Myocyte (in vitro differentiated cells): ENCODE results near the gene SRRD. TPM values are rescaled to one million over a fixed set of nuclear protein-coding genes. Genes with fewer than 3 reads are reported as not detected.

Experiments
- DNase-seq: peaks from one replicate; pipeline ENCODE4 v3.0.0-alpha.2; 2012; ENCODE audit warnings: low read depth
- total RNA-seq: library from RNA; depleted of rRNA; stranded (reverse); fragments of >200 nt; gene quantifications from 2 replicates; pipeline ENCODE4 v1.2.3, GENCODE V29; 2014

Gene SRRD
- total RNA-seq, 1 donor from 2014 or later: 23.8 TPM

DNA sequence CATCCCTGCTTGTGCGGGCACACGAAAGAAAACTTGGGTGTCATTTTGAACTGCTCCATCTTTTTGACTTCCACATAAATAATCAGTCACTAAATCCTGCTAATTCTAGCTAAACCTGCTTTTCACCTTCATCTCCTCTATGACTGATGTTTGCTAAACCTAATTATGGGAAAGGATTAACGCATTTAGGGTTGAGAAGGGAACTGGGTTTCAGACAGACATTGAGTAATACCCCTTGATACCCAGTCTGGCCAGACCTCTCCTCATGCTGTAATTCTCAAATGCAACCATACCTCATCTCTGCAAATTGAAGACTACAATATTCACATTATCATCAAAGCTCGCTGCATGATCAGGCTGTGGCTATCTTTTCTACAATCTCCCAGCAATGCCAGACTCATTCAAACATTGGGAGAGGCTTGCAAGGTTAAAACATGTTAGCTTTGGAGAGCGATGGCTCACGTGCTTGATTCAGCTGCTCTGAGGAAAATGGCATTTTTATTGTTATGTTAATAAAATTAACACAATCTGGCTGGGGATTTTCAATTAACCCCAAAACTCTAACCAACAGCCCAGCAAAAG, 2.5 kb upstream of the SRRD start:
- DNase-seq: no peak

DNA sequence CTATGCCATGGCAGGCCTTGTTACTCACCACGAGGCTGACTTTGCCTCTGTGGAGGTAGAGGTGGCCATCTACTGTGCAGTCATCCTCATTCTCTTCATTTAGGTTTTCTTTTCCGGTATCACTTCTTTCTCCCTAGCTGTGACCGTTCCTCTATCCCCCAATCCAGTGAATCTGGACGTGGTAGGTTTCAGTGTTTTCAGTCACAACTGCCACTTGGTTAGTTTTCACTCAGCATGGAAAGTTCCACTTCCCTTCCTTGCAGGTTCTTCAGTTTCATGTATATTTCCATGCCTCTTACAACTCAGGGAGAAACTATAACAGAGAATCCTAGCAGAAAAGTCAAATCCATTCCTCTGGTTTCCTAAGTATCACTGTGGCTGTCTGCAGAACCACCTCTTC, 2.0 kb upstream of the SRRD start:
- DNase-seq: no peak

DNA sequence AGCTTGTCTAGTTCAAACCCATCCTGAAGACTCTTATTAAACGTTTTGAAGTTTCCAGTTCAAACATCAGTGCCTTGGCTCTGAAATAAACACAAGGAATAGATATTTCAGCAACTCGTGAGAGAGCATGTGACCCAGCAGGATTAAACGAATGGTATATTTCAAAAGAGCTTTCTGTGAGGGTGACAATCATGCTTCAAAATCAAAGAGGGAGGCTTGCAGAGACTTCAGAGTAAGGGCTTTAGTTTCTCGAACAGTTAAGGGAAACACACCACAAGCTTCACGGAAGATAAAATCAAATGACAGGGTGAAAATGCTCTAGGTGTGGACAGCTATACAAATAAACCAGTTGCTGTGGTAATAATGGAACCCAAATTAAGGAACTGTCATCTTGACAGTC, 1.5 kb upstream of the SRRD start:
- DNase-seq: no peak

DNA sequence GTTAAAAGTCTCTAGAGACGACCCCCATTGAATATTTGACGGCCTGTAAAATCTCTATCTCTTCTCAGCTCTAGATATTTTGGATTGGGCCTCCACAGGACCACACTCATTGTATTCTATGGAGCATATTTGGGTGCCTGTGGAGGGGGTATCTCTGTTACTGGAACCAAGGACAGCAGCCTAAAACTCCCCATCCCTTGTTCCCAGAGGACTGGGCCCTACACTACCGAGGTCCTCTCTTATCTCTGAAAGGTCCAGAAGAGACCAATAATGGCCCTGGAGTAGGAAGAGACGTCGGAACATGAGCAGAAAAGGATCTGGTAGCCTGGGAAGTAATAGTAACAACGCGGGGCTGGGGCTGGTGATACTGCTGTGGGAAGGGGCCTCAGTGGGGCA, 636 bp upstream of the SRRD start:
- no peak for DNase-seq

DNA sequence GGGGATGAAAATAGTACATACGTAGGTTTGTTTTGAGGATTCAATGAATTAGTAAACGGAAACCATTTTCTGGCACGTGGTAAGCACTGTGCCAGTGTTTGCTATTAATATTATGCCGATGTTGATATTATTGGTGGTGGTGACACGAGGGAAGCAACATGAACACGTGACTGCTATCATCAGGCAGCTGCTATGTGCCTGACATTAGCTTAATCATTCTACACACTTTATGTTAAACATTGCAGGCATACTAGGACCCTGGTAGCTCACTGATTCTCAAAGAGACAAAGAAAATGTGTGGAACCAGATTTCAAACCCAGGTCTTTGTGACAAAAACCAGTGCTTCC, 656 bp downstream of the SRRD start:
- no peak for DNase-seq

DNA sequence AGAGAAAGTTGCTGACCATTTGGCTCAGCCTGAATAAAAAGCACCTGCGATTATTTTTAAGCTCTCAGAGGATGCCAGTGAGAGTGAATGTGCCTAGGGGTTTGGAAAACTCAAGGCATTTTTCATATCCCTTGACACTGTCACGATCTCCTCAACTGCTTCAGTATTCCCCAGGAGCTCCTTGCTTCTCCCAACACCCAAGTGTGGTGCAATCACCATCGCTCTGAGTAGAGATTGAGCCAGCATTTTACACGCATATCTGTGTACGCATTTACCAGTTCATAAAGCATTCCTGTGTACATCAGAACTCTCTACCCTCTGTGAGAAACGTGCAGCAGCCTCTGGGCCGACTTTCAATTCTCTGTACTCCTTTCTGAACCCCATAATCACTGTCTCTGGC, 1.3 kb downstream of the SRRD start:
- DNase-seq: no peak

DNA sequence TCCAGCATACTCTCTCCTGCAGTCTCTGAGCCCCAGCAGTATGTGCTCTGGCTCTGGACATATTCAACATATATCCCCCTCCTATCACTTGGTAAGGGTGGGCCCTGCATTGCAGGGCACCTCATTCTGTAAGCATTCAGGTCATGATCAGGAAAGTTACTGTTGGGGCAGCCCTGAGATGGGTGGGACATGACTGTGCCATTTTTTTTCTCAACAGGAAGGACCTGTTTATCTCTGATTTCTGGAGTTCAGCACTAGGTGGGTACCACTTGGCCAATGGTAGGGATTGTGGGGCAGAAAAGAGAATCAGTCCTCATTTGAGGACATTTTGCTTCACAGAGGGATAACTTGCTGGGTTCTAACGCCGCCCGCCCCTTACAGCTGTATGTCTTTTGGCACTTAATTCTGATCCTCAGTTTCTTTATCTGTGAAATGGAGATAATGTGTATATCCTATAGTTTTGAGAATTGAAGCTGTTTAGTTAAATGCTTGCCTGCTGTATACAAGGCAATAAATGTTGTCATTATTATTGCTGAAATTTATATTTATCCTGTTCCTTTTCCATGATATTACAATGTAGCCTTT, 2.2 kb downstream of the SRRD start:
- DNase-seq: no peak

DNA sequence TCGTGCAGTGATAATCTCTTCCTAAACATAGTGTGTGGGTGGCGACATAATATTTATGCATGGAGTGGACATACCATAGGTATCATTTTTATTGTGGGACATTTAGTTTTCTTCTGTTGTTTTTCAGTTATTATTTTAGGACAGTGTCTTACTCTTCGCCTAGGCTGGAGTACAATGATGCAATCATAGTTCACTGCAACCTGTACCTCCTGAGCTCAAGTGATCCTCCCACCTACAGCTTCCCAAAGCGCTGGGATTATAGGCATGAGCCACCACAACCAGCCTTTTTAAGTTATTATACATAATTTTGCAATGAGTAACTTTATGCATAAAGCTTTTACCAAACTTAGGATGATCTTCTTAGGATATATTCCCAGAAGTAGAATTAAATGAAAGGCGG, 2.7 kb downstream of the SRRD start:
- no peak for DNase-seq

DNA sequence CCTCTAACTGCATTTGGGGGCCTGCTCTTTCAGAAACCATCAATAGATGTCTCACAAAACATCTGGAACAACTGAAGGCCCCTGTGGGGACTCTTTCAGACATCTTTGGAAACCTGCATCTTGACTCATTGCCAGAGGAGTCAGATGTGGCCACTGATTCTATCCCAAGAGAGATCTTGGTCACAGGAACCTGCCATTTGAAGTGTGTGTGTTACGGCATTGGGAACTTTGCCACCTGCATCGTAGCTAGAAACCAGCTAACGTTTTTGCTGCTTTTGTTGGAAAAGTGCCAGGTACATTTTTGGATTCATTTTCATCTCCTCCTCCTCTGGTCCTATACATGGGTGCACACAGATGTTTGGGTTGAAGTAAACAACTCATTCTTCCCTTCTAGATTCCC, 4.3 kb downstream of the SRRD start:
- no peak for DNase-seq

DNA sequence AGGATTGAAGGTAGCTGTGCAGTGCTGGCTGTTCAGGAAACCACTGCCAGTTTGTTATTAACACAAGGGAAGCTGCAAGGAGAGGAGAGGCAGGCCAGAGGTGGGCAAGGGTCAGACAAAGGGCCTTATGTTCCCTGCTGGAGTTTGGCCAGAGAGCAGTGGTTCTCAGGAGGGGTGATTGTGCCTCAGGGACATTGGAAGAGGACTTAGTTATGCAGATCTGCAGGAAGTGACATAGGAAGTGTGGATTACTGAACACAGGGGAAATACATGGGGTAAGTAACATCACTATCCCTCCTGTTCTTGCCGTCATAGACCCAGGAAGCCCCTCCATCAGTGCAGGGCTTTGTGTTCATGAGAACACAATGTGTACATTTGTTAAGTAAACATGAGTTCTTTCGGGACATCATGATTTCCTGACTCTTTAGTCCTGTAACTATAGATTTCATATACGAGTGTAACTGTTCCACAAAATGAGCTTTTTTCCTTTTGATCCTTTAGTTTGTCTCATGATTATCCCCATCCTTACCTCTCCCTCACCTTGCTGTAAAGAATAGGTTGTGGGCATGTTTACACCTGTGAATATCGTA, 5.9 kb downstream of the SRRD start:
- DNase-seq: no peak

DNA sequence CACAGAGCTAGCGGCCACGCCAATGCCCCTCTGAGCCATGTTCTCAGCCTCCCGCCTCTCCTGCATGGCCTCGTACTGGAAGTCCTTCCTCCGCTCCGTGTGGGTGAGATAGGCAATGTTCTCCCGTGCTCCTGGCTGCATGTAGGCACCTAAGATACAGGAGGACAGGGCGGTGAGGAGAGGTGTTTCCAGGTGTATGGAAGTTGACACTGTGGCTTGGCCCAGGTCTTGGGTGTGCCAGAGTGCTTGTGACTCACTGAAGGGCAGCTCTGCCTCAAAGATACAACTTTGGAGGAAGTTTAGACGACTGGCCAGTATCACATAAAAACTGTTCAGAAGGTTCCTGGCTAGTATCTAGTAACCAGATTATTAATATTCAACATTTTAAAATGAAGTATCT, 8.5 kb downstream of the SRRD start:
- DNase-seq: no peak

DNA sequence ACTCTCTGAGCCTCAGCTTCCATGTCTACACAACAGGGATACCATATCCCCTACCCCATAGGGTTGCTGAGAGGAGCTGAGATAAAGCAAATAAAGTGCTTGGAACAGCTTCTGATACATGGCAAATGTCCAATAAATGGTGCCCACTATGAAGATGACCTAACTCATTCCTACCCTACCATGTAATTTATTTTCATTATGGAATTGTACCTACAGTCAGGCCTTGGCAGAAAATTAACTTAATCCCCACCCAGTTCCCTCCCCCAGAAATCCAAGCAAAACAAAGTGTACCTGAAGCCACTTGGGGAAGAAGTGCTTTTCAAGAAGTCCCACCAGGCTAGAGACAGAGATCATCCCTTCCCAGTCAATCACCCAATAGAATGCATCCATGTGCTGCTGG, 10.8 kb downstream of the SRRD start:
- no peak for DNase-seq

DNA sequence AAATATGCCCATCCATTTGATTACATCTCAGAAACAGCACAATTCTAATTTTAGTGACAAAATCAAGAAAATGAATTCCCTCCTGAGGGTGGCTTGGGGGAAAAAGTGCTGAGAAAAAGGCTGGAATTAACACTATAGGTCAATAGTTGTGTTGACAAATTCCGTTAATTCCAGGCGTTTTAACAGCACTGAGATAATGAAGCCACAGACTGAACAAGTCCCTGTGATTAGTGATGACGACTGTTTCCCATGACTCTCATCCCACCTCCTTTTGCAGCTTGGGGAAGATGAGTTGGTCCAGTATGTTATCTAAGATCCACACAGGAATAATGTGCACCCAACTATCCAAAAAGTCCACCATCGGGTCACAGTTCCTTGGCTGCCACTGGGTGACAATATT, 12.8 kb downstream of the SRRD start:
- no peak for DNase-seq

DNA sequence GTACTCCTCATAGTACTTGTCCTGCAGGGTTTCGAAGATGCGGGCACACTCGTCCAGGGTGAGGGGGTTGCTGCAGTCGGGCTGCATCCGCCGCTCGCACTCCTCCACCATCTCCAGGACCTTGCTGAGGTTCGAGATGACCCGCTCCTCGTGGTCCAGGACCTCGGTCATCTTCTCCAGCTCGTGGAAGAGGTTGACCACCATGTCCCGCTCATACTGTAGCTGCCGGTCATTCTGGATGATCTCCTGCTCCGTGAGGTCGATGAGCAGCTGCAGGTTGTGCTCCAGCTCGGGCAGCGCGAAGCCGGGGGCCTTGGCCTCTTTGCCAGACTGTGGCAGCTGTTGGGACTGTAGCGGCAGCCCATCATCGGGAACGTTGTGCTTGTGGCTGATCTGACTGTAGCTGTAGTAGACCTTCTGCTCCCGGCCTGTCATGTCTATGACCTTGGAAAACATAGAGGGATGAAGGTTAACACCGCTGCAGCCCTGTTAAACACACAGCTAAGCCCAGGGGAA, 15.6 kb downstream of the SRRD start:
- DNase-seq: no peak

DNA sequence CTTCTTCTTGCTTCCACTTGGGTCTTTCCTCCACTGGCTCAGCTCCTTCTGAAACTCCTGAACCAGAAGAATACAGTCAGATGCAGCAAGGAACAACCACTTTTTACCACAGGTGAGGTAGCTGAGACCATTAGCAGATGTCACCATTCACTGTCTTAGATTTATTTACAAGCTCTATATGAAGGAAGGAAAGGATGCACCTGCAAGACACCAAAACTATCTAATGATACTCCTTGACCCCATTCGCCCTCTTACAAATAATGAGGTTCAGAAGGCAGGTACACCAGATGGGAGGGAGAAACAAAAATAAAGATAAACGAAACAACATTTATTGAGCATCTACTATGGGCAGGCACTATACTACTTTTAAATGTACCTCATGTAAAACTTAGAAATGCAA, 18.3 kb downstream of the SRRD start:
- no peak for DNase-seq

DNA sequence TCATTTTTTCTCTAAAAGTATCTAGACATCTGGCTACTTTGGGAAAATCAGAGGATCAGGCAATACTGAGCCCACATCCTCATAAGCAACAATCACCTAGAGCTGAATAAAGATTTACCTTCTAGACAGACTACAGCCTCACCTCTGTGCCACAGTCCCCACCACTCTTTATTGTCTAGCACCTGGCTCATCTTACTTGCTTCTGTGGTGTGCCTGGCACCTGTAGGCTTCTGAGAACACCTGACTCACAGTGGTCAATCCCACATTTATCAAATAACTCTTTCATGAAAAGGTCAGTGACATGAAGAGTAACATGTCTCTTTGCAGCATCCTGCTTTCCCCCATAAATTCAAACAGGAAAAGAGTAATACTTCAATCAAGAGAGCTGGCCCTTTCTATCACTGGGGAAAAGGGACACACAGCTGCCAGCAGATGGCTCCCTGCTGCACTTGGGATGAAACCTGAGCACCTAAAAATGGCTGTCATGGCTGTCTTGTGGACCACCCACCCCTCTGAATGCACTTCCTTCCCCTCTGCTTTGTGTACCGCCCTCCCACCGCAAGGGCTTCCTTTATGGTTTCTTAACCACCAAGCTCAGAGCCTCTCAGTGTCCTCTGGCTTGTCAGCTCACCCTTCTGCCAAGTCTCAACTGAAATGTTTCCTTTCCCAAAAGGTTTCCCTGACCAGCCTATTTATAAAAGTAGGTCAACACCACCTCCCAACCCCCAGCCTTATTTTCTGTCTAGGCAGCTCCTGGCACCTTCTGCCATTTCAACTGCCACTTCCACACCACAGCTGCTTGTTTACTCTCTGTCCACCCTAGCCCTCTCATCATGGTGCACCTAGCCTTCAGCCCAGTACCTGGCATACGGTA, 19.2 kb downstream of the SRRD start:
- DNase-seq: peak; percentile 68

DNA sequence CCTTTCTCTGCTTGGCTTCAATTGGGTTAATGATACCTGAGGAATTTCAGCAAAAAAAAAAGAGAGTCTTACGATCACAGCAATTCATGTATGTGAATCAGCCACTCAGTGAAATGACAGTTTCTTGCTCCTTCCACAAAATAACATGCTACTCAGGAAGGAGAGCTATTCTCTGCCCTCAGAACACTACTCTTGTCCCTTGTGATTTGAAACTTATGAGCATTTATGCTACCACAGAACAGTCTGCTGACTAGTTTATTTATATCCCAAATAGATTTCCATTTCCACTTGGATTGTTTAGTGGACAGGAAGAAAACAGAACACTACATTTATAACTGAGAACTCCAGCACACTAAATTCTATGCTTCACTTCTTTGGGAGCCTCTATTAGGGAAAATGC, 20.1 kb downstream of the SRRD start:
- no peak for DNase-seq

DNA sequence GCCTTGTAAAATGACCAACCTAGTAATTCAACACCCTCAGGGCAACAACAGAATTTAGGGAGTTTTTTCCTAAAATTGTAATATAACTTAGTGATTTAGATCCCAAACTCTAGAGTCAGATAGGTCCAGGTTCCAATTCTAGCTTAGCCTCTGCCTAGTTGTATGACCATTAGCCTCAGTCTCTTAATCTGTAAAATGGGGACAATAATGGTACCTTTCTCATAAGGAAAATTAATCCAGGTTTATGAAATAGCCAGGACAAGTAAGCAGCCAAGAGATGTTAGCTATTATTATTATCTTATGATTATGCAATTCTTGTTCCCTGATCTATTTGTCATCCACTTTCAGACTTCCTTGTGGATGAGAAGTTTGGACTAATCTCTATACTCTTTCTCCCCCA, 24.5 kb downstream of the SRRD start:
- no peak for DNase-seq

DNA sequence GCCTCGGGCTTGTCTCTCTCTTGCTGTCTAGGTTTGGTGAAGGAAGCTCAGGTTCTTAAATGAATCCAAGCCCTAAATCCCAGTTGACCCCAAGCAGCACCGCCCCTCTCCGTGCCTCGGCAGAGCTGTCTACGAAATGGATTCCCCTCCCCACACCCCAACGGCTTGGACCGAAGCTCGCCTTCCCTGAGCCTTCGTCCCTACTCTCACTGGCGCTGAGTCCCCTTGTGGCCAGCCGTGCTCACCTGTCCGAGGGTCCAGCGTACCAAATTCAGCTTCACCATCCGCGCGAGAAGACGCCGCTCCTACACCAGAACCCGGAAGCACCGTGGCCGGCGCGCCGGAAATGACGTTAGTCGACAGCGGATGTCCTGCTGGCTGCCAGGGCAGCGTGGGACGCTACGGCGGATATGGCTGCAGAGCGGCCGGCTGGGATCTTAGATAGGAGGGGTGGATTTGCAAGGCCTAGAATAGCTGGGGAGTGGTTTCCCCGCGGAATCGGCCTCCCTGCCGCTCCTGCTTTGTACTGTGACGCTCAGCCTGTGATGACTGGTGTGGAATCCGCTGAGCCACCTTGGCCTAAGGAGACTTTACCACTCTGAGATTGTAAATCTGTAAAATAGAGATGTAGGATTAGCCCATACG, 28.6 kb downstream of the SRRD start, which contains the start of gene TFIP11:
TFIP11 (minus strand) TSS at position 325 of the 645 bp plus-strand sequence. CDS start 2,201 bp downstream, outside the sequence.
- peak; percentile 92 for DNase-seq

DNA sequence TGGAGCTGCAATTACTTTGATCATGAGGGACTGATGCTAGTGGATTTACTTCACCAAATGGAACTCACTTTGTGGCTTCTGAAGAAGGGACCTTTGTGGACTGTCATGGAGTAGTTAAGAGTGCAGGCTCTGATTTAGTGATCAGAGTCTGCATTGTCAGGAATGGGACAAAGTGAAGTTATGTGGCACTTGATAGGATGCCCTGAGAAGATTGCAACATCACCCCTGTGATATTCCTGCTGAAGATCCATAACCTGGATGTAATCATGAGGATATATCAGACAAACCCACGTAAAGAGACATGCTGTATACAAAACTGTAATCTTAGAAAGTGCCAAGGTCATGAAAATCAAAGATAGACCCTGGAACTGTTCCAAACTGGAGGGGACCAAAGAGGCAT, 30.2 kb downstream of the SRRD start:
- DNase-seq: no peak

DNA sequence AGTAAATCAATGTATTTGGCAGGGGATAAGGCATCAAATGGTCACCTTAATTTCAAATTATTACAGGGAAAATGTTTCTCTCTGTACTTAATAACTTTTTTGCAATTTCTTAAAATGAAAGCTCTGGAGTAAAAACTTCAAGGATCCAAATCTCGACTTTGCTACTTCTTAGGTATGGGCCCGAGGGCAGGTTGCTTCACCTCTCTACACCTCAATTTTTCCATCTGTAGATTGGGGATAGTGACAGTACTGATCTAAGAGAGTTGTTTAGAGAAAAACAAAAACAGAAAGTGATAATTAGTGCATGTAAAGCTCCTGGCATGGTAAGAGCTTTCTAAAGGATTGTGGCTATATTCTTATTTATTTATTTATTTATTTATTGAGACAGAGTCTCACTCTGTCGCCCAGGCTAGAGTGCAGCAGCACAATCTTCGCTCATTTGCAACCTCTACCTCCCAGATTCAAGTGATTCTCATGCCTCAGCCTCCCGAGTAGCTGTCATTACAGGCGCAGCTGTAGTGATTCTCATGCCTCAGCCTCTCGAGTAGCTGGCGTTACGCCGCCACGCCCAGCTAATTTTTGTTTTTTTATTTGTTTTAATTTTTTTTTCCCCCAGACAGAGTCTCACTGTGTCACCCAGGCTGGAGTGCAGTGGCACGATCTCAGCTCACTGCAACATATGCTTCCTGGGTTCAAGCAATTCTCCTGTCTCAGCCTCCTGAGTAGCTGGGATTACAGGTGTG, 30.9 kb downstream of the SRRD start:
- no peak for DNase-seq
